T-helper 2 cell treated with Interferon-gamma antibody and Interleukin-4, amounts not matched to agents 5 μg/mL and 100 μg/mL, for 36 hours (primary cell): ENCODE results near the gene CMYA5.
A peak's percentile ranks its signal among the peaks of the same experiment; 100 is the strongest.
"Not testable (repeated sequence)": the region's sequence is repeated elsewhere in the genome, so short reads cannot be mapped to it uniquely, and the experiment has no call there.

Source experiments
- DNase-seq: peaks from one replicate; pipeline ENCODE4 v3.0.0; 2021; ENCODE audit warnings: low spot score
- H3K27ac Mint-ChIP-seq: one replicate; pipeline ENCODE4 v1.8.0; 2021; ENCODE audit warnings: mild to moderate bottlenecking, mixed read lengths
- H3K27me3 Mint-ChIP-seq: one replicate; pipeline ENCODE4 v1.8.0; 2021; ENCODE audit warnings: low read depth, mixed read lengths
- H3K36me3 Mint-ChIP-seq: one replicate; pipeline ENCODE4 v1.8.0; 2021; ENCODE audit warnings: low read depth, mixed read lengths
- H3K4me1 Mint-ChIP-seq: one replicate; pipeline ENCODE4 v1.8.0; 2021; ENCODE audit warnings: low read depth, mixed read lengths
- H3K4me3 Mint-ChIP-seq: one replicate; pipeline ENCODE4 v1.8.0; 2022; ENCODE audit warnings: mild to moderate bottlenecking, moderate library complexity, mixed read lengths
- H3K9me3 Mint-ChIP-seq: one replicate; pipeline ENCODE4 v1.8.0; 2021; ENCODE audit warnings: mixed read lengths

Gene CMYA5

GRCh38 chr5:79689541-79690466, at the start of gene CMYA5:
Gene CMYA5 (plus strand): TSS chr5:79689836. CDS start chr5:79689908, 72 bp downstream.
- Mint-ChIP-seq H3K4me3 (no peak within 1 kb of the TSS), H3K9me3 (no peaks in the 10 kb centered on the region), H3K4me1 (peaks cover 16% of the 10 kb centered on the region), H3K27me3 (no peaks in the 10 kb centered on the region), H3K27ac (no peak within 1 kb of the TSS), H3K36me3 (peaks cover 27% of the 10 kb centered on the region)
- no peak for DNase-seq

- Mint-ChIP-seq H3K36me3 (peaks cover 35% of the 10 kb centered on the region), H3K4me3 (no peak overlapping the region), H3K27me3 (no peaks in the 10 kb centered on the region)
These were observed 49.0 kb upstream of the CMYA5 start for GRCh38 chr5:79640571-79641055.

GRCh38 chr5:79641414-79641813, 48.2 kb upstream of the CMYA5 start:
- H3K36me3 Mint-ChIP-seq: peaks cover 38% of the 10 kb centered on the region
- no peak for DNase-seq

More at GRCh38 chr5:79640571-79641055, 49.0 kb upstream of the CMYA5 start:
- H3K9me3 Mint-ChIP-seq: no peaks in the 10 kb centered on the region
- no peak for DNase-seq
- no peak overlapping the region for H3K27ac Mint-ChIP-seq
- H3K4me1 Mint-ChIP-seq: peaks cover 16% of the 10 kb centered on the region

DNA sequence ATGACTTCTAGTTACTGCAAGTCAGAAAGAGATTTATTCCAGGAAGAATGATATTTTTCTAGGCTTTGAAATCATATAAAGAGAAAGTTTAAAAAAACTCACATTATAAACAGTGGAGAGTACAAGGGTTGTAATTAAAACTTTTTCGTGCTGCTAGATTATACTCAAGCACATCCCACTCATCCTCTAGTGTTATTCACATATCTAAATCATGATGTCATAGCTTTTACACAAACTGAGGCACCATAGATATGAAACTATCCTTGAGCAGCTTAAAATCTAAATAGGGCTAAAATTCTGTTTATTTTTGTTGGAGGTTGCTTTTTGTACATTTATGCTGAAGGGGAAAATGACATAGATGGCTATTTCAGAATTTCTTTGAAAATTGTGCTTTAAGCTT, 47.4 kb upstream of the CMYA5 start:
- Mint-ChIP-seq H3K27me3 (no peaks in the 10 kb centered on the region), H3K9me3 (no peaks in the 10 kb centered on the region), H3K4me1 (peaks cover 16% of the 10 kb centered on the region), H3K27ac (no peak overlapping the region), H3K4me3 (no peak overlapping the region), H3K36me3 (peaks cover 41% of the 10 kb centered on the region)
- no peak for DNase-seq

More at GRCh38 chr5:79641414-79641813, 48.2 kb upstream of the CMYA5 start:
- Mint-ChIP-seq H3K4me3 (no peak overlapping the region), H3K27me3 (no peaks in the 10 kb centered on the region), H3K9me3 (no peaks in the 10 kb centered on the region), H3K4me1 (peaks cover 16% of the 10 kb centered on the region), H3K27ac (no peak overlapping the region)

DNA sequence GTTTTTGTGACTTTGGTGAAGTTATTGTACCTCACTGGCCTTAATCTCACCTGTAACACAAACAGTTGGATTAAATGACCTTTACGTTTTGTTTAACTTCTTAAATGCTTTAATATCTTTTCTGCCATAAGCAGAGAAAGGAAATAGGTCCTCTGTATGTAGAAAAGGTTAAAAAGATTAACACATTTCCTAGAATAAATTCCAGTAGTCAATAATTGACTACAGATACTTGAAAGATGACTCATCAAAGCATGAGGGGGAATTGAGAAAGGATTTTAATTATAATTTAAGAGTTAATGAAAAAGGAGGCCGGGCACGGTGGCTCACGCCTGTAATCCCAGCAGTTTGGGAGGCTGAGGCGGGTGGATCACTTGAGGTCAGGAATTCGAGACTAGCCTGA, 35.8 kb upstream of the CMYA5 start:
- no peaks in the 10 kb centered on the region for H3K9me3 Mint-ChIP-seq
- no peak overlapping the region for H3K4me3 Mint-ChIP-seq
- peaks cover 30% of the 10 kb centered on the region for H3K36me3 Mint-ChIP-seq
- no peak overlapping the region for H3K27ac Mint-ChIP-seq
- H3K4me1 Mint-ChIP-seq: no peaks in the 10 kb centered on the region
- no peaks in the 10 kb centered on the region for H3K27me3 Mint-ChIP-seq
- no peak for DNase-seq

DNA sequence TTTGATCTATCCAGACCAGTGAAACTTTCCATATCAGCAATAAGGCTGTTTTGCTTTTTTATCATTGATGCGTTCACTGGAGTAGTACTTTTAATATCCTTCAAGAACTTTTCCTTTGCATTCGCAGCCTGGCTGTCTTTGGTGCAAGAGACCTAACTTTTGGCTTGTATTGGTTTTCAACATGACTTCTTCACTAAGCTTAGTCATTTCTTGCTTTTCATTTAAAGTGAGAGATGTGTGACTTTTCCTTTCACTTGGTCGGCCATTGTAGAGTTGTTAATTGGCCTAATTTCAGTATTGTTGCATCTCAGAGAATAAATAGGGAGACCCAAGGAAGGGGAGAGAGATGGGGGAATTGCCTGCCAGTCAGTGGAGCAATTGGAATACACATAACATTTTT, 26.4 kb upstream of the CMYA5 start:
- H3K9me3 Mint-ChIP-seq: peaks cover 12% of the 10 kb centered on the region
- H3K27me3 Mint-ChIP-seq: no peaks in the 10 kb centered on the region
- no peak overlapping the region for H3K27ac Mint-ChIP-seq
- H3K36me3 Mint-ChIP-seq: peaks cover 37% of the 10 kb centered on the region
- H3K4me1 Mint-ChIP-seq: peaks cover 4% of the 10 kb centered on the region
- DNase-seq: no peak
- no peak overlapping the region for H3K4me3 Mint-ChIP-seq

DNA sequence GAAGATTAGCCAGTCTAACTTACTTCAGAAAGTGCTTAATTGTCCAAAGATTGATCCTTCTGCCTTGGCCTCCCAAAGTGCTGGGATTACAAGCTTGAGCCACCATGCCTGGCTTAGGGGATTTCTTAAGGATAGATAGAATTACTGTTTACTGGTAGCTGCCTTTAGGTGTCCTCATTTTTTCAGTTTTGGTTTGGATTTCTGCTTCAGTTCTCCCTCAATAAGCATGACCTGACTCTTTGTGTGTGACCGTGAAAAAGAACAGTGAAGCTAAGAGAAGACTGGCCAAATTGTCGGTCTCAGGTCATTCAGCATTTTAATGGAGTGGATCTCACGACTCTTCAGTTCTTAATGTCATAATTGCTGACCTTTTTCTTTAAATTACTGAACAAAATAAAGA, 22.9 kb upstream of the CMYA5 start:
- H3K27ac Mint-ChIP-seq: no peak overlapping the region
- no peak for DNase-seq
- H3K4me3 Mint-ChIP-seq: no peak overlapping the region
- no peaks in the 10 kb centered on the region for H3K27me3 Mint-ChIP-seq
- H3K9me3 Mint-ChIP-seq: peaks cover 8% of the 10 kb centered on the region
- peaks cover 4% of the 10 kb centered on the region for H3K4me1 Mint-ChIP-seq
- peaks cover 35% of the 10 kb centered on the region for H3K36me3 Mint-ChIP-seq

GRCh38 chr5:79672392-79672791, 17.2 kb upstream of the CMYA5 start:
- no peaks in the 10 kb centered on the region for H3K27me3 Mint-ChIP-seq
- no peaks in the 10 kb centered on the region for H3K9me3 Mint-ChIP-seq
- no peak for DNase-seq
- H3K4me1 Mint-ChIP-seq: no peaks in the 10 kb centered on the region
- H3K36me3 Mint-ChIP-seq: peaks cover 37% of the 10 kb centered on the region
- H3K4me3 Mint-ChIP-seq: no peak overlapping the region
- H3K27ac Mint-ChIP-seq: no peak overlapping the region

- H3K36me3 Mint-ChIP-seq: peaks cover 32% of the 10 kb centered on the region
These were observed 13.3 kb upstream of the CMYA5 start for GRCh38 chr5:79676354-79676753.

DNA sequence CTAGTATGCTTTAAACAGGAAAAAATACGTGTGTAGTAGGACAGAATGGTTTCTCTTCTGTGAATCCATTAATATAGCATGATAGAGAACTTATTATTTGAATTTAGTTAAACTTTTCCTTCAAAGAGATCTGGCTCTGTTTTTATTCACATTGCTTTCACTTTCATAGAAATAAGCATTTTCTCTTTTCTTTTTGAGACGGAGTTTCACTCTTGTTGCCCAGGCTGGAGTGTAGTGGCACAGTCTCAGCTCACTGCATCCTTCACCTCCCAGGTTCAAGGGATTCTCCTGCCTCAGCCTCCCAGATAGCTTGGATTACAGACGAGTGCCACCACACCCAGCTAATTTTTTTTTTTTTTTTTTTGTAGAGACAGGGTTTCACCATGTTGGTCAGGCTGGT, 7.5 kb upstream of the CMYA5 start:
- peaks cover 28% of the 10 kb centered on the region for H3K4me1 Mint-ChIP-seq
- H3K27ac Mint-ChIP-seq: peak overlapping the region; percentile 68
- DNase-seq, H3K9me3 Mint-ChIP-seq, H3K27me3 Mint-ChIP-seq: not testable (repeated sequence)
- peak overlapping the region; percentile 38 for H3K4me3 Mint-ChIP-seq
- H3K36me3 Mint-ChIP-seq: peaks cover 44% of the 10 kb centered on the region

More at GRCh38 chr5:79676354-79676753, 13.3 kb upstream of the CMYA5 start:
- not testable (repeated sequence) for H3K27ac Mint-ChIP-seq, H3K4me3 Mint-ChIP-seq, H3K9me3 Mint-ChIP-seq, H3K27me3 Mint-ChIP-seq, H3K4me1 Mint-ChIP-seq, DNase-seq

GRCh38 chr5:79684782-79685181, 4.9 kb upstream of the CMYA5 start:
- Mint-ChIP-seq H3K27ac (no peak overlapping the region), H3K4me3 (no peak overlapping the region), H3K9me3 (no peaks in the 10 kb centered on the region), H3K4me1 (peaks cover 28% of the 10 kb centered on the region), H3K36me3 (peaks cover 53% of the 10 kb centered on the region), H3K27me3 (no peaks in the 10 kb centered on the region)
- DNase-seq: no peak

- DNase-seq: no peak
- Mint-ChIP-seq H3K27ac (peak overlapping the region; percentile 36), H3K27me3 (no peaks in the 10 kb centered on the region), H3K4me1 (peaks cover 26% of the 10 kb centered on the region), H3K36me3 (peaks cover 50% of the 10 kb centered on the region), H3K4me3 (peak overlapping the region; percentile 43), H3K9me3 (no peaks in the 10 kb centered on the region)
These were observed 4.0 kb upstream of the CMYA5 start for GRCh38 chr5:79685627-79686026.

DNA sequence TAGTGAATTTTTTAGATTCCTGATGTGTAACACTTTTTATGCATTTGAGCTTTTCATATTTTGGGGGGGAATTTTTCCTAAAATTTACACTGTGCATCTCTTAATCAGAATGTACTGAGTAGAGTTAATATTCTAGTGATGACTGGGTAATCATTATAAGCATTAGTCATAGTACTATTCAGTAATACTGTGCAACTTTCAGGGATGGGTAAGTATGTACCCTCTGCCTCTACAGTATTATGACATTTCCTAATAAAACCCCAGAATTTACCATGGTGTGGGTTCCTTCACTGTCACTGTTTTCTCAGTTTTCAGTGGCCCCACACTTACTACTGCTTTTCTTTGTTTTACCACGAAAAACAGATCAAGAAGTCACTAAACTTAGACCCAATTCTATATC, 2.8 kb upstream of the CMYA5 start:
- DNase-seq: no peak
- Mint-ChIP-seq H3K9me3 (no peaks in the 10 kb centered on the region), H3K27ac (no peak overlapping the region), H3K27me3 (no peaks in the 10 kb centered on the region), H3K4me3 (no peak overlapping the region), H3K36me3 (peaks cover 44% of the 10 kb centered on the region), H3K4me1 (peaks cover 20% of the 10 kb centered on the region)

DNA sequence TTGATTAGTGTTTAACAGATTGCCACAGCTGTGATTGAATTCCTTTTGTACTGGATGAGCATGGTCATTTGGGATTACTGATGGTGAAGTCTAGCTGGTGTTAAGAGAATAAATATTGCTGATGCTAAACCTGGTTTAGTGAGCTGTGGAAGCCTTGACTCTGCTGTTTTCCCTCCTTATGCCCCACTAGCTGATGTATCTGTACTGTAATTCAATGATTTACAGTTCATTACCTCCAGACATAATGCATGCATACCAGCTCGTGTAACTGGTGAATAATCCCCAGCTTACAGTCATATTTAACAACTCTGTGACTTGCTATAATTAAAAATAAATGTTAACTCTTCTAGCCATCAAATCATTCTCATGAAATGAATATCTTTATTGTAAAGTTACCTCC, 1.7 kb upstream of the CMYA5 start:
- Mint-ChIP-seq H3K27ac (no peak overlapping the region), H3K4me3 (no peak overlapping the region), H3K9me3 (no peaks in the 10 kb centered on the region), H3K4me1 (peaks cover 16% of the 10 kb centered on the region), H3K27me3 (no peaks in the 10 kb centered on the region), H3K36me3 (peaks cover 36% of the 10 kb centered on the region)
- DNase-seq: no peak
